SK-N-MC (cell line): ENCODE results near the gene CORO1C.
A peak's percentile ranks its signal among the peaks of the same experiment; 100 is the strongest.

ENCODE experiments used
- DNase-seq: peaks from one replicate; pipeline ENCODE4 v3.0.0-alpha.2; 2011; ENCODE audit warnings: low read depth, low spot score
- H3K27ac ChIP-seq: fragments of 200-600 bp; sonication (generic); 2 replicates; pipeline ENCODE4 v1.5.1; 2016; ENCODE audit warnings: mixed run types
- H3K36me3 ChIP-seq: fragments of 200-600 bp; sonication (generic); 2 replicates; pipeline ENCODE4 v1.6.1; 2017; ENCODE audit warnings: antibody characterized with exemption, low read length, mixed read lengths; ENCODE audit not compliant: insufficient read depth
- H3K4me3 ChIP-seq: fragments of 200-600 bp; sonication (generic); 2 replicates; pipeline ENCODE4 v1.5.1; 2016
- H3K9ac ChIP-seq: fragments of 200-600 bp; sonication (generic); 2 replicates; pipeline ENCODE4 v1.8.0; 2017; ENCODE audit warnings: mixed run types, mixed read lengths; ENCODE audit not compliant: insufficient read length
- H3K9me3 ChIP-seq: fragments of 200-600 bp; sonication (generic); 2 replicates; pipeline ENCODE4 v1.6.1; 2017; ENCODE audit warnings: low read depth, mild to moderate bottlenecking, antibody characterized with exemption, low read length, moderate library complexity, mixed read lengths
- EZH2 ChIP-seq: fragments of 200-600 bp; sonication (generic); IDR thresholded peaks from one replicate; pipeline ENCODE4 v1.6.1; 2017; ENCODE audit warnings: antibody characterized with exemption
- FOXP2 ChIP-seq: optimal IDR thresholded peaks from 2 replicates; pipeline ENCODE3; 2011; ENCODE audit warnings: mild to moderate bottlenecking, moderate library complexity; ENCODE audit not compliant: insufficient read depth; ENCODE audit errors: extremely low read length, control extremely low read depth
- POLR2AphosphoS5 ChIP-seq: IDR thresholded peaks from 2 replicates; pipeline ENCODE4 v1.6.1; 2012; ENCODE audit warnings: mild to moderate bottlenecking, low read depth, low read length, borderline replicate concordance

The CORO1C gene

DNA sequence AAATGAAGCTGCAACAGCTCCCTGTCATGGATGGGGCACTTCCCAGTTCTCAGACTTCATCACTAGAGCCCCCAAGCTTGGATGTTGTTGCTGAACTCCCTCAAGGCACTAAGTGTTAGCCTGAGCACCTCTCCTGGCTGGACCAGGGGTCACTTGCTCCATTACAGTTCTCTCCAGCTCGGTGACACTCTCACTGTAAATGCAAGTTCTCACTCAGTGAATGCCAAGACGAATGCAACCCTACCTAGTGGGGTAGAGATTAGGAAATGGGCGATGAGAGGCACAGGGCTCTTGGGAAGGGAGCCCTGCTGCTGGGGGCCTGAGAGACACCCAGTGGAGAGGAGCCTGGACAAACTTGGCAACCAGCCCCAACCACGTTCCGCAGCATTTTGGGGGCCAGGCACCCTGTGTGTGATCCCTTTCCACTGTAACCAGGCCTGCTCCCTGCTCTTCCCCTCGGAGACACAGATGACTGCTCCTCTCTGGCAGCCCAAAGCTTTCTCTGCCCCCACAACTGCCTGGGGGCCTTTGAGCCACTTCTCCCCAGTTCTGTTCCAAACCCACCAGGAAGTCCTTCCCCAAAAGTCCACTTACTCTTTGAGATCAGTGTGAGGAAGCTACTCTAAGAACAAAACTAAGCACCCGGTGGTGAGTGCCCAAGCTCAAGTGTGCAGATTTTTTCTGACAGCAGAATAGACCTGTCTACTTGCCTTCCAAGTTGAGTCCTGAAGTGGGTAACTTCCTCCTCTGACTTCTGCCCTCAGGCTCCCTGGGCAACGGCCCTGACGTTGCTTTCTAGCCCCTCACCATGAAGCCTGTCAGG lies 89.7 kb downstream of the CORO1C start:
- no peak overlapping the region for H3K4me3 ChIP-seq
- TF ChIP-seq EZH2 (no peak), FOXP2 (no peak), POLR2AphosphoS5 (no peak)
- no peak overlapping the region for H3K9ac ChIP-seq
- peaks cover 6% of the 10 kb centered on the region for H3K36me3 ChIP-seq
- H3K27ac ChIP-seq = no peak overlapping the region
- DNase-seq = no peak
- H3K9me3 ChIP-seq = no peaks in the 10 kb centered on the region

DNA sequence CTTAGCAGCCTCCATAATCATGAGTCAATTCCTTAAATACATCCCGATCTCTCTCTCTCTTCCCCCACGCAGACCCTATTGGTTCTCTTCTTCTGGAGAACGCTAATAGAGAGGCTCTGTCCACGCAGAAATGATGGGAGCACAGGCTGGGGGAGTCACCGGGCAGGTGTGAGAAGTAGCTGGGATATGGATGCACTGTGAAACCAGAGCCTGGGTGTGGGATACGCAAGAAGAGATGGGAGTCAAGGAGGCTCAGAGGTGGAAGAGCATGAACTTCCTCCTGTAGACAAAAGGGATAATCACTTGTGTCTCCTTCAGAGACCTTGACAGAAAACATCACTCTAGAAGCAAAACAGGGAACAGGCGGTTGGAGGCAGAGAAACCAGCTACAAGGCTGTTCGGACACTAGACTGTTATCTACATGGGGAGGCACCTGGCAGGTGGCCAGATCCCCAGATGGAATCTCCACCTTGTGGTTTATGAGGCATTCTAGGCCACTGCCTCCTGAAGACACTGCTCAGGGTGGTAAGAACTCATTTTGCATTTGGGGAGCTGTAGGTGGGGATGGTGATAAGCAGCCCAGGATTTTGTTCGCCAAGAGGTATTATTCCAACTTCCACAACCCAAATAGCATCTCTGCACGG lies 90.4 kb downstream of the CORO1C start:
- H3K36me3 ChIP-seq = no peaks in the 10 kb centered on the region; the same call in 1 of the 2 replicates
- H3K4me3 ChIP-seq = no peak overlapping the region
- no peaks in the 10 kb centered on the region for H3K9me3 ChIP-seq
- no peak for DNase-seq
- TF ChIP-seq FOXP2 (no peak), EZH2 (no peak), POLR2AphosphoS5 (no peak)
- no peak overlapping the region for H3K27ac ChIP-seq
- H3K9ac ChIP-seq = no peak overlapping the region

DNA sequence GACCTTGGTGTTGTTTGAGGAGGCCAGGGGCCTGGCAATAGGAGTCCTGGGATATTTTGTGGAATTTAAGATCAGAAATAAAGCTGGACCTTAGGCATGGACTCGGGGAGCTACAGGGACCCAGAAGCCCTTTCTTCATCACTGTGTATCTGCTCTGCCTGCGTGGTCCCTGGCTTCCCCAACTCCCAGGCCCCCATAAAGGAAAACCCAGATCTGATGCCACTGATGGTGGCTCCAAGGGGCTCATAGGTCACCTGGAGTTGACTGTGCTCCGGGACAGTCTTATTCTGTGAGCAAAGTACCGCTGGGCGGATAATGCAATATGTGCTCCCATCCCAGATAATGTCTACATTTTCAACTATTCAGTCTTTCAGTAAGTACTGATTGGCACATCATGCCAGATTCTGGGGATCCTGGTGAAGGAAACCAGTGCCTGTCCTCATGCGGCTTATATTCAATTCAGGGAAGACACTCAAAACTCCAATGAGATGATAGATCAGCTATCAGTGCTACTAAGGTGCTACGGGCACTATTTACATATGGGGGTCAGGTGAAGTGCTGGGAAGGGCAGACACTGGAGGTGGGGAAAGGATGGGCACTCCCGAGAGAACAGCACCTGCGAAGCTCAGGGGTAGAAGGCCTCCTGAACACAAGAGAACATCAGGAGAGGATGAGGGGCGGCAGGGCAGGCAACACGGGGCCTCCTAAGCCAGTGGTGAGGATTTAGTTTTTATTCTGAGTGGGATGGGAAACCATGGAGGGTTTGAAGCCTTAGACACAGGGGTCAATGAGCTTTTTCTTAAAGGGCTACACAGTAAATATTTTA lies 92.1 kb downstream of the CORO1C start:
- DNase-seq = no peak
- no peak for TF ChIP-seq FOXP2
- TF ChIP-seq POLR2AphosphoS5 = no peak
- no peak for TF ChIP-seq EZH2
- H3K27ac ChIP-seq = no peak overlapping the region
- no peaks in the 10 kb centered on the region for H3K9me3 ChIP-seq
- no peaks in the 10 kb centered on the region for H3K36me3 ChIP-seq
- no peak overlapping the region for H3K4me3 ChIP-seq
- no peak overlapping the region for H3K9ac ChIP-seq

DNA sequence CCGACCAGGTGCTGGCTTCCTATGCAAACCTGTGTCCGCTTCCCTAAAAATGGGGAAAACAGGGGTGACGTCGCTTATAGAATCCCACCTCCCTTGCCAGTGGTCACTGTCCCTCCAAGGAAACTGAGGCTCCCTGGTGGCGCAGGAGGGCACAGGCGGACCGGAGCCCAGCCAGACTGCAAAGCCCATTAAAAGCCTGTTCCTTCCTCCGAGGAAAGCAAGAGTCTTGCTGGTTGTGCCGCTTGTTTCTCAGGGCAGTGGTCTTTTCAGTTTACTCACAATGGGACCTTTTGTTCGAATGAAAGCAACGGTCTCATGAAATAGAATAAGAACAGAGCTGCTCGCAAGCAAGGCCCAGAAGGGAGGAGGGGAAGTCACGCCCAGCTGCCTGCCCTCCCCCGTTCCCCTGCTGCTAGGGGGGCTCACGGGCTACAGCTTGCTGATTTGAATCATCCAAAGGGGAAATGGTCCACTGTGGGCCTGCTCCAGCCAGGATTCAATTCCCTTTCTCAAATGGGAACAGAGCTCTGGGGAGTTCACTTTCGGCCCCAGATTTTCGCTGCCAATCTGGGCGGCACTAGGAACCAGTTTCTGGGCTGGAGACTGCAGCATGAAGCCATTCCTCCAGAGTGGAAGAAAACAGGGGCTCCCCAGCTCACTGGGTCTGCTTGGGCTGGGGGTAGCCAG lies 93.0 kb downstream of the CORO1C start:
- Histone ChIP-seq H3K36me3 (no peaks in the 10 kb centered on the region), H3K4me3 (no peak overlapping the region), H3K9me3 (no peaks in the 10 kb centered on the region), H3K27ac (no peak overlapping the region), H3K9ac (no peak overlapping the region)
- TF ChIP-seq POLR2AphosphoS5 (no peak; the same call in 1 of the 2 replicates), FOXP2 (no peak), EZH2 (no peak)
- DNase-seq = no peak

DNA sequence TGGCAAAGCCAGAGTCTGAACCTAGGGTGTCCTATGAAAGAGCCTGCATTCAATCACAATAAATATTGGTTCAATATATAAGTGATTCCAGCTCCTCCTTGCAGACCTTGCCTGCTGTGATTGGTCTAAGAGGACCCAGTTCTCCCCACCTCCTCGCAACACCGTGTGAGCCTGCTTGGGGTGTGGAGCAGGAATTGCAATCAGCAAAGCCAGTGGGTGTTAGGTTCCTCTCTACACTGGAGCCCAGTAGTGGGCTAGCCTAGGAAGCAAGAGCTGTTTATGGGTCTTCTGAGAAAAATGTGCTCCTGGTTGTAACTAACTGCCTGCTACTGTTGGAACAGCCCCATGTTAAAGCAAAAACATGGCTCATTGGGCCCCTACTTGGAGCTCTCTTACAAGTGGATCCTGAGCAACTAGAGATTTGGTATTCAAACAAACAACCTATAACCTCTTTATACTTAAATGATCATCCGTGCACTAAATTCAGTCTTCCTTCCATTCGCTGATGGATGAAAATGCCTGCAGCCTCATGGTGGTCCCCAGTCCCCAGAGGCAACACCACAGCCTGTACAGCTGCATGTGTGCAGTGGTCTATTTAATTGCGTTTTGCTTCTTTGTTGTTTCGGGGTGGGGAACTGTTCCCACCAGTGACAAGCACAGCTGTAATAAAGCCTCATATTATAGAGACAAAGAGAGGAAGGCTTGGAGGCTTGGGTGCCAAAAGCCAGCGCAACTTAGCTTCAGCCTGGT lies 93.9 kb downstream of the CORO1C start:
- DNase-seq = no peak
- Histone ChIP-seq H3K27ac (no peak overlapping the region), H3K9ac (no peak overlapping the region), H3K36me3 (no peaks in the 10 kb centered on the region), H3K4me3 (no peak overlapping the region), H3K9me3 (no peaks in the 10 kb centered on the region)
- no peak for TF ChIP-seq FOXP2
- TF ChIP-seq EZH2 = no peak
- TF ChIP-seq POLR2AphosphoS5 = no peak; the same call in 1 of the 2 replicates

DNA sequence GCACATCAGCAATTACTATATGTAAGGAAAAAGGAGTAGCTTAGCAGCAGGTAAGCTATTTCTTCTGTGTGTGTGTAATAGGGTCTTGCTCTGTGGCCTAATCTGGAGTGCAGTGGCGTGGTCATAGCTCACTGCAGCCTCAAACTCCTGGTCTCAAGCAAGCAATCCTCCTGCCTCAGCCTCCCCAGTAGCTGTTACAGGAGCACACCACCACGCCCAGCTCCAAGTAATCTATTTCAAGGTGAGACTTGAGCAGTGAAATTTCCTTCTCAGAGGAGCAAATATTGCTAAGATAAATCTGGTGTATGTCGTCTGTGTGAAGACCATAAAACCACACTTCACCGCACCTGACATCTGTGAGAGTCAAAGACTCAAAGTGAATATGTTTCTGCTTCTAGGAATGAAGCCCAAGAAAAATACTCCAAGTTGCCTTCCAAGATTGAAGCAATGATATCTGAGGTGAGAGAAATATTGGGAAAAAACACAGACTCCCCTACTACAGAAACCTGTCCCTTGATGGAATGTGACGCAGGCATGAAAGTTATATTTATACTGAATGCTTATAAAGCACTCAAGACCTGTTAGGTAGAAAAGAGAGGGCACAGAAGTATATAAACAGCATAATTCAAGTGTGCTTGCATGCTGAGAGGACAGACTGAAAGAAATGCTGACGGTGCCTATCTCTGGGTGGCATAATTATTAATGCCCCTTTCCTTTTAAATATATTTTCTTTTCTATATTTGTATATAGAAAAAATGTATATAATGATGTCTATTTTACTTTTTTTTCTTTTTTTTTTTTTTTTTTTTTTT lies 95.1 kb downstream of the CORO1C start:
- no peak for TF ChIP-seq EZH2
- no peak for TF ChIP-seq FOXP2
- TF ChIP-seq POLR2AphosphoS5 = no peak
- Histone ChIP-seq H3K9ac (peak overlapping the region; percentile 22), H3K36me3 (no peaks in the 10 kb centered on the region), H3K4me3 (no peak overlapping the region), H3K27ac (peak overlapping the region; percentile 56), H3K9me3 (no peaks in the 10 kb centered on the region)
- DNase-seq = no peak

DNA sequence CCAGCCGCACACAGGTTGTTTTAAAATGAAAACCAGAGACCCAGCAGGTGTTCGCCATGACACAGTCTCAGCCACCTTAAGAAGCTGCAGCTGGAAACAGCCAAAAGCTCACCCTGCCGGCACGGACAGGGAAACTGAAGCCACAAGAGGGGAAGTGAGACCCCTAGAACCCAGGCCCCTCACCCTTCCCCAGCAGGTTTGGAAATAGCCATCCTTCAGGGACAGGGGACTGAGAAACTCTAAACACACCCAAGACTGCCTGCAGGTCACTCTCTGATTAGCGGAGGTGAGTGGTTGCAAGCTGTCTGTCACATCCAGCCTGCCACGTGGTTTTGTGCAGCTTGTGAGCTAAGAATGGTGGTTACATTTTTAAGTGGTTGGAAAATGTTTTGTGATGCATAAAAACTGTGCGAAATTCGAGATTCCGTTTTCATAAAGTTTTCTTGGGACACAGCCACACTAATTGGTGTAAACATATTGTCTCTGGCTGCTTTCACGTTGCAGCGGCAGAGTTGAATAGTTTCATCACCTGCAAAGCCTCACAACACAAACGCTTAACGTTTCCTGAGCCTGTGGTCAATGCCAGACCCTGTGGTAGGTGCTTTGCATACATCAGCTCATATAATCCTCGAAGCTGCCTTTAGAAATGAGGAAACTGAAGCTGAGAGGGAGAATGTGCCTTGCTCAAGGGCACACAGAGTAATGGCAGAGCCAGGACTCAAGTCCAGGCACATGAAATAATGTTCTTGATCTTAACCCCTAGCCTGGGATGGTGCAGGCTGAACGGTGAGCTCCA lies 95.9 kb downstream of the CORO1C start:
- Histone ChIP-seq H3K4me3 (no peak overlapping the region), H3K36me3 (no peaks in the 10 kb centered on the region), H3K9me3 (no peaks in the 10 kb centered on the region), H3K9ac (no peak overlapping the region), H3K27ac (0 out of 2 replicates have a peak overlapping the region, but pooled peaks have one; percentile 27)
- TF ChIP-seq POLR2AphosphoS5 (no peak), EZH2 (no peak), FOXP2 (no peak)
- DNase-seq = no peak
